Karpas-422 (cell line): ENCODE results near the gene AGPAT4. TPM values are rescaled to one million over a fixed set of nuclear protein-coding genes. Genes with fewer than 3 reads are reported as not detected.

Source experiments
- DNase-seq: peaks from one replicate; pipeline ENCODE4 v3.0.0-alpha.2; 2015
- H2AFZ ChIP-seq: fragments of 200-600 bp; sonication (generic); 2 replicates; pipeline ENCODE4 v1.6.1; 2014; ENCODE audit warnings: antibody characterized with exemption, low read length, mixed read lengths
- H3K27ac ChIP-seq: fragments of 200-600 bp; sonication (generic); 2 replicates; pipeline ENCODE4 v1.5.1; 2014; ENCODE audit warnings: mild to moderate bottlenecking, low read length, moderate library complexity
- H3K27me3 ChIP-seq: fragments of 200-600 bp; sonication (generic); 2 replicates; pipeline ENCODE4 v1.6.1; 2014; ENCODE audit warnings: low read length, mixed read lengths
- H3K36me3 ChIP-seq: fragments of 200-600 bp; sonication (generic); 2 replicates; pipeline ENCODE4 v1.6.1; 2014; ENCODE audit warnings: low read length, mixed read lengths; ENCODE audit not compliant: insufficient read depth
- H3K4me1 ChIP-seq: fragments of 200-600 bp; sonication (generic); 2 replicates; pipeline ENCODE4 v1.6.1; 2014; ENCODE audit warnings: mild to moderate bottlenecking, low read length, mixed read lengths
- H3K4me2 ChIP-seq: fragments of 200-600 bp; sonication (generic); 2 replicates; pipeline ENCODE4 v1.6.1; 2014; ENCODE audit warnings: low read length, low read depth, mild to moderate bottlenecking; ENCODE audit not compliant: poor library complexity, severe bottlenecking
- H3K4me3 ChIP-seq: fragments of 200-600 bp; sonication (generic); 2 replicates; pipeline ENCODE4 v1.5.1; 2014; ENCODE audit warnings: mild to moderate bottlenecking, antibody characterized with exemption, low read length, mixed read lengths
- H3K79me2 ChIP-seq: fragments of 200-600 bp; sonication (generic); 2 replicates; pipeline ENCODE4 v1.6.1; 2014; ENCODE audit warnings: mild to moderate bottlenecking, low read length, mixed read lengths
- H3K9ac ChIP-seq: fragments of 200-600 bp; sonication (generic); 2 replicates; pipeline ENCODE4 v1.6.0; 2014; ENCODE audit warnings: low read length
- H3K9me2 ChIP-seq: fragments of 200-600 bp; sonication (generic), shearing (Covaris generic); replicated peaks from 2 replicates; pipeline ENCODE4 v1.6.0; 2014; ENCODE audit warnings: mild to moderate bottlenecking, low read length, moderate library complexity; ENCODE audit not compliant: insufficient read depth
- H3K9me3 ChIP-seq: fragments of 300-700, 200-600 bp; sonication (generic); 2 replicates; pipeline ENCODE4 v1.6.1; 2014; ENCODE audit warnings: low read length, mixed read lengths
- H4K20me1 ChIP-seq: fragments of 200-600 bp; sonication (generic); 2 replicates; pipeline ENCODE4 v1.6.1; 2014; ENCODE audit warnings: mild to moderate bottlenecking, antibody characterized with exemption, low read length, low read depth; ENCODE audit not compliant: insufficient read depth
- total RNA-seq: library from RNA; depleted of rRNA; stranded (reverse); fragments of >200 nt; shearing (Covaris generic); gene quantifications from 2 replicates; pipeline ENCODE4 v1.2.3, GENCODE V29; 2014; ENCODE audit warnings: low replicate concordance

Gene AGPAT4
- total RNA-seq, 1 experiment from 2014 or later: 6.2 TPM

DNA sequence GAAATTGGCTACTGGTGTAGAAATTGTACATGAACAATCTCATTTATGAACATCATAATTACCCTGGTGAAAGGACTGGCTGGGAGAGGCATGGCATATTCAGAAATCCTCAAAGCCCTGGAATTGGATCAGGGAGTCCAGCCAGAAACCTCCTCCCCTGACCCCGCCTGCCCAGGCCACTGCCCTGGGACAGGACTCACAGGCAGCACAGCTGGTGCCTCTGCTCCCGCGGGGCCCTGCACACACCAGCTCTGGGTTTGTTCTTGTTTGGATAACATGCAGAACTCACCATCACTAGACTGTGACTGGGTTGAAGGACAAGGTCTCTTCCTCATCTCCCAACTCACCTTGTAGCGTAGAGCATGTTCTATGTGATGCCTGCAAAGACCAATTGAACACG lies 56.2 kb downstream of the AGPAT4 start:
- Histone ChIP-seq H4K20me1 (no peaks in the 10 kb centered on the region), H3K4me3 (no peak overlapping the region), H3K27me3 (no peaks in the 10 kb centered on the region), H3K4me1 (peaks cover 7% of the 10 kb centered on the region; the same call in 1 of the 2 replicates), H3K36me3 (no peaks in the 10 kb centered on the region), H3K9me2 (no peaks in the 10 kb centered on the region), H3K9me3 (no peaks in the 10 kb centered on the region; the same call in 1 of the 2 replicates), H3K27ac (no peak overlapping the region), H3K79me2 (no peaks in the 10 kb centered on the region), H3K4me2 (no peak overlapping the region), H2AFZ (no peak overlapping the region), H3K9ac (no peak overlapping the region)
- DNase-seq: no peak

GRCh38 chr6:161216616-161217205 lies 57.1 kb downstream of the AGPAT4 start:
- Histone ChIP-seq H3K9ac (no peak overlapping the region), H3K9me3 (peaks cover 6% of the 10 kb centered on the region), H3K36me3 (peaks cover 3% of the 10 kb centered on the region; the same call in 1 of the 2 replicates), H3K4me3 (no peak overlapping the region), H3K9me2 (no peaks in the 10 kb centered on the region), H4K20me1 (no peaks in the 10 kb centered on the region), H3K27me3 (no peaks in the 10 kb centered on the region), H3K4me1 (peaks cover 7% of the 10 kb centered on the region; the same call in 1 of the 2 replicates), H3K79me2 (no peaks in the 10 kb centered on the region), H3K27ac (no peak overlapping the region), H2AFZ (no peak overlapping the region), H3K4me2 (no peak overlapping the region)
- DNase-seq: no peak

DNA sequence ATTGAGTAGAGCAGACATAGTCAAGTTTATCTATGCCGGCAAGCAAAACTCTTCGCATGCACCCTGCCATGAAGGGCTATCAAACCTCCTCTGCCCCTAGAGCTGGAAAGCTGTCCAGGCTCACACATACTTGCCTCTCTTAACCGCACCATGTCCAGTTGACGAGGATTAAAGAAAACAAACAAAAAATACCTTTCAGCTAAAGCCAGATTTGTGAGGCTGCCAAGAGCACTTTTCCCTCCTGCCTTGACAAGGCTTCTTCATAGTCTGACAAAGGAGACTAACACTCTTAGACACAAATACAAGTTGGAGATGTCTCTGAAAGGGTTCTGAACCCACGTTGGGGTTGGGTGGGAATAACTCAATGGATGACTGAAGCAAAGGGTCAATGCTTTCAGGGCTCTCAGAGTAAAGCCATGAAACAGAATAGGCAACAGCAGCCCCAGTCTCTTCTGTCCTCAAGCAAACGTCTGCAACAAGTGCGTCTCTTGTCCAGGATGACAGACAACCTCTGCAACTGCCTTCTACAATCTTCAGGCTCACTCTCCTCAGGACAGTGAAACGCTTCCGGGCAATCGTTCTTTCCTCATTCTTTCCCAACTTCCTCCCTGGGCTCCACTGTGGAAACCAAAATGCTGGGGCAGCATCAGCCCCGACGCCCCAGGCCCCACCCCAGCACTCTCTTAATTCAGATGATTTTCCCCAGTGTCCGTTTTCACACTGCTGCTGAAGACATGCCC lies 57.8 kb downstream of the AGPAT4 start:
- Histone ChIP-seq H3K79me2 (no peaks in the 10 kb centered on the region), H3K27me3 (no peaks in the 10 kb centered on the region), H4K20me1 (no peaks in the 10 kb centered on the region), H3K4me3 (no peak overlapping the region), H3K4me1 (peaks cover 7% of the 10 kb centered on the region; the same call in 1 of the 2 replicates), H3K27ac (no peak overlapping the region), H3K9me3 (peaks cover 10% of the 10 kb centered on the region), H3K9me2 (no peaks in the 10 kb centered on the region), H3K4me2 (no peak overlapping the region), H2AFZ (no peak overlapping the region), H3K36me3 (peaks cover 4% of the 10 kb centered on the region; the same call in 1 of the 2 replicates), H3K9ac (no peak overlapping the region)
- no peak for DNase-seq

DNA sequence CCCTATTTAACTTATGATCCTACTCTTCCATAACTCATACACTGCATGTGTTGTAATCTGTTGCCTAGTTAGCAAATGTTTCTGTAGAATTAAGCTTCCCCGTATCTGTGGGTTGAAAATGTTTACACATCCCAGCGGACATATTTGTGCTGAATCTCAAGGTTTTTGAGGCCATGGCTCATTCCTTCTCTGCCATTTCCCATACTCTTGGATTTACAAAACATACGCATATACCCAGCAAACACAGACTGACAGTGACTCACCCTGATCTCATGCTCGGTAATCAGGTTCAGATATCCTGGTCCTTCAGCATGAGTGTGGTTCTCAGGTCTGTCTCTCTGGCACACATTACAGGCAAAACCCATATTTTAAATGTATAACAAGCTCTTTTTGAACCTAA lies 58.7 kb downstream of the AGPAT4 start:
- Histone ChIP-seq H3K9ac (no peak overlapping the region), H3K36me3 (peaks cover 4% of the 10 kb centered on the region; the same call in 1 of the 2 replicates), H3K79me2 (no peaks in the 10 kb centered on the region), H3K4me1 (peaks cover 7% of the 10 kb centered on the region; the same call in 1 of the 2 replicates), H3K4me2 (no peak overlapping the region), H2AFZ (no peak overlapping the region), H3K27ac (no peak overlapping the region), H3K4me3 (no peak overlapping the region), H3K9me3 (peaks cover 10% of the 10 kb centered on the region), H3K27me3 (no peaks in the 10 kb centered on the region), H4K20me1 (no peaks in the 10 kb centered on the region), H3K9me2 (no peaks in the 10 kb centered on the region)
- DNase-seq: no peak

DNA sequence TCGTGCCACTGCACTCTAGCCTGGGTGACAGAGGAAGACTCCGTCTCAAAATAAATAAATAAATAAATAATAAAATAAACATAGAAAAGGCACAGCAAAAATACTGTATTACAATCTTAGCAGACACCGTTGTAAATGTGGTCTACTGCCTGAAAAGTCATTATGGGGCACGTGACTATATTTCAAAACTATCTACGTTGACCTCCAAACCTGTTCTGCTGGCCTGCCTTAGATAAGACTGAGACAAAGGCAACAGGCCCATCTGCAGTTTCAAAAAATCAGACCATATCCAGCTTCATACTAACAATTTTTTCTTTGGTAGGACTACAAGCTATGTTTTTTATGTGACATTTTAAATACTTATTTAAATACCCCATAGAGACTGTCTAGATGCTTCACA lies 59.1 kb downstream of the AGPAT4 start:
- Histone ChIP-seq H3K27ac (no peak overlapping the region), H3K9me3 (peaks cover 10% of the 10 kb centered on the region), H3K36me3 (peaks cover 4% of the 10 kb centered on the region; the same call in 1 of the 2 replicates), H2AFZ (no peak overlapping the region), H4K20me1 (no peaks in the 10 kb centered on the region), H3K79me2 (no peaks in the 10 kb centered on the region), H3K4me1 (peaks cover 7% of the 10 kb centered on the region; the same call in 1 of the 2 replicates), H3K27me3 (no peaks in the 10 kb centered on the region), H3K4me2 (no peak overlapping the region), H3K4me3 (no peak overlapping the region), H3K9ac (no peak overlapping the region), H3K9me2 (no peaks in the 10 kb centered on the region)
- DNase-seq: no peak

DNA sequence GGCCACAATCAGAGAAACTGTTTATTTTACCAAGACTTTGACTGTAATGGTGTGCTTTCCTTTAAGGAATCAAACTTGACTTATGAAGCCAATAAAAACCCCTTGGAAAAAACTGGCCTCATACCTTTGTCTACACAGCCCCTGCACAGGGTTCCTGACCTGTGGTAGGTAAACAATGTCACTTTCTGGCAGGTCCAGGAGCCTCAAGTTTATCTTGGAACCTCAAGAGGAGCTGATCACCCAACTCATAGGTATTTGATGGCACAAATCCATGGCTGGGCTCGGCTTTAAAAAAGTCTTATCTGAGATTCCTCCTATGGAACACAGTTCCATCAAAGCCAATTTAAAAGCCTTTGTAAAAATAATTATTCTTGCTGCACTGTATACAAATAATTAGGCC lies 61.0 kb downstream of the AGPAT4 start:
- DNase-seq: no peak
- no peak overlapping the region for H2AFZ ChIP-seq
- no peak overlapping the region for H3K27ac ChIP-seq
- no peaks in the 10 kb centered on the region for H3K9me2 ChIP-seq
- no peaks in the 10 kb centered on the region for H4K20me1 ChIP-seq
- H3K9me3 ChIP-seq: peaks cover 10% of the 10 kb centered on the region
- H3K9ac ChIP-seq: no peak overlapping the region
- H3K27me3 ChIP-seq: no peaks in the 10 kb centered on the region
- peaks cover 5% of the 10 kb centered on the region; the same call in 1 of the 2 replicates for H3K4me1 ChIP-seq
- H3K4me3 ChIP-seq: no peak overlapping the region
- H3K4me2 ChIP-seq: no peak overlapping the region
- peaks cover 4% of the 10 kb centered on the region; the same call in 1 of the 2 replicates for H3K36me3 ChIP-seq
- H3K79me2 ChIP-seq: no peaks in the 10 kb centered on the region

- no peaks in the 10 kb centered on the region for H3K4me1 ChIP-seq
- no peak overlapping the region for H3K4me2 ChIP-seq
- H2AFZ ChIP-seq: no peak overlapping the region
- peak; percentile 49 for DNase-seq
- H3K9me2 ChIP-seq: no peaks in the 10 kb centered on the region
- no peak overlapping the region for H3K4me3 ChIP-seq
- no peak overlapping the region for H3K9ac ChIP-seq
- H4K20me1 ChIP-seq: no peaks in the 10 kb centered on the region
- H3K36me3 ChIP-seq: peaks cover 4% of the 10 kb centered on the region; the same call in 1 of the 2 replicates
- H3K27ac ChIP-seq: no peak overlapping the region
- no peaks in the 10 kb centered on the region for H3K27me3 ChIP-seq
- peaks cover 10% of the 10 kb centered on the region for H3K9me3 ChIP-seq
- H3K79me2 ChIP-seq: no peaks in the 10 kb centered on the region
Observed at GRCh38 chr6:161211380-161212035, 62.4 kb downstream of the AGPAT4 start.

GRCh38 chr6:161210857-161211256 lies 63.0 kb downstream of the AGPAT4 start:
- Histone ChIP-seq H3K27ac (no peak overlapping the region), H3K4me3 (no peak overlapping the region), H3K27me3 (no peaks in the 10 kb centered on the region), H4K20me1 (no peaks in the 10 kb centered on the region), H3K4me1 (no peaks in the 10 kb centered on the region), H3K9me2 (no peaks in the 10 kb centered on the region), H3K4me2 (no peak overlapping the region), H3K9me3 (peaks cover 10% of the 10 kb centered on the region), H3K9ac (no peak overlapping the region), H3K79me2 (no peaks in the 10 kb centered on the region), H2AFZ (no peak overlapping the region), H3K36me3 (peaks cover 4% of the 10 kb centered on the region; the same call in 1 of the 2 replicates)
- no peak for DNase-seq
